AG04450 (cell line): ENCODE results near the gene AFF3. TPM values are rescaled to one million over a fixed set of nuclear protein-coding genes. Genes with fewer than 3 reads are reported as not detected.

Experiments
- CTCF ChIA-PET: fragments of 300-600, 350-600 bp; formaldehyde crosslinking; extraction: SDS; loops from one replicate; lab custom pipeline; 2022; ENCODE audit warnings: antibody characterized with exemption, inconsistent platforms; lab: Charles Lee
- POLR2A ChIA-PET: fragments of 350-600 bp; formaldehyde crosslinking; extraction: SDS; loops from one replicate; lab custom pipeline; 2021; ENCODE audit warnings: antibody characterized with exemption, inconsistent platforms; lab: Yijun Ruan, JAX
- DNase-seq: peaks from one replicate; pipeline ENCODE4 v3.0.0-alpha.2; 2011; ENCODE audit warnings: low read depth, low spot score
- H3K27ac ChIP-seq: one replicate; pipeline ENCODE4 v1.5.1; 2012; ENCODE audit warnings: low read depth, low read length, control low read depth
- H3K27me3 ChIP-seq: one replicate; pipeline ENCODE4 v1.6.0; 2012; ENCODE audit warnings: low read length; ENCODE audit not compliant: control insufficient read depth, insufficient read depth
- H3K4me3 ChIP-seq: 2 replicates; pipeline ENCODE4 v1.5.1; 2011; ENCODE audit warnings: mild to moderate bottlenecking, low read depth, low read length, control low read depth
- H3K9me3 ChIP-seq: 2 replicates; pipeline ENCODE4 v1.5.1; 2012; ENCODE audit warnings: low read length; ENCODE audit not compliant: control insufficient read depth, insufficient read depth
- CTCF ChIP-seq: IDR thresholded peaks from 2 replicates; pipeline ENCODE4 v1.5.1; 2011; ENCODE audit warnings: low read depth, low read length, control low read depth, inconsistent platforms
- polyA plus RNA-seq: library from polyadenylated mRNA; depleted of rRNA; stranded (reverse); fragments of >200 nt; gene quantifications from 2 replicates; pipeline ENCODE4 v1.2.3, GENCODE V29; 2011

The AFF3 gene
- polyA plus RNA-seq, 1 experiment, result 17.9 TPM

- ChIA-PET POLR2A (no interaction called here), CTCF (no interaction called here)
- DNase-seq, result no peak
- Histone ChIP-seq H3K27ac (no peak overlapping the region), H3K27me3 (no peaks in the 10 kb centered on the region), H3K9me3 (no peaks in the 10 kb centered on the region), H3K4me3 (no peak overlapping the region)
- no peak for TF ChIP-seq CTCF
Observed at GRCh38 chr2:100066246-100066645, 76.1 kb downstream of the AFF3 start.

- ChIA-PET POLR2A (no interaction called here), CTCF (interaction anchor here (0.9 kb wide), 1 partner anchor 116 kb away, joined by 3 read pairs; no protein-coding TSS in a partner anchor)
- TF ChIP-seq CTCF, result no peak
- no peak for DNase-seq
- Histone ChIP-seq H3K4me3 (no peak overlapping the region), H3K27ac (no peak overlapping the region), H3K27me3 (no peaks in the 10 kb centered on the region), H3K9me3 (no peaks in the 10 kb centered on the region)
Observed at GRCh38 chr2:100064592-100065428, 77.6 kb downstream of the AFF3 start.

- DNase-seq, result no peak
- TF ChIP-seq CTCF, result no peak
- H3K27ac ChIP-seq, result no peak overlapping the region
Observed at GRCh38 chr2:100064165-100064564, 78.2 kb downstream of the AFF3 start.

GRCh38 chr2:100063459-100063953 lies 78.9 kb downstream of the AFF3 start:
- Histone ChIP-seq H3K27ac (no peak overlapping the region), H3K27me3 (no peaks in the 10 kb centered on the region), H3K4me3 (no peak overlapping the region), H3K9me3 (no peaks in the 10 kb centered on the region)
- CTCF ChIA-PET, result no interaction called here
- no peak for DNase-seq
- TF ChIP-seq CTCF, result no peak
- POLR2A ChIA-PET, result no interaction called here

More at GRCh38 chr2:100064165-100064564, 78.2 kb downstream of the AFF3 start:
- POLR2A ChIA-PET, result no interaction called here
- no peak overlapping the region for H3K4me3 ChIP-seq
- CTCF ChIA-PET, result interaction anchor here (0.9 kb wide), 1 partner anchor 115 kb away, joined by 3 read pairs; no protein-coding TSS in a partner anchor
- H3K9me3 ChIP-seq, result no peaks in the 10 kb centered on the region
- no peaks in the 10 kb centered on the region for H3K27me3 ChIP-seq

- TF ChIP-seq CTCF, result no peak
- CTCF ChIA-PET, result no interaction called here
- no peak for DNase-seq
- Histone ChIP-seq H3K27me3 (no peaks in the 10 kb centered on the region), H3K9me3 (no peaks in the 10 kb centered on the region), H3K27ac (no peak overlapping the region), H3K4me3 (no peak overlapping the region)
- POLR2A ChIA-PET, result no interaction called here
Observed at GRCh38 chr2:100062336-100062735, 80.1 kb downstream of the AFF3 start.
